PC-9 (cell line): ENCODE results near the gene ANKIB1.
"Not testable (repeated sequence)": the region's sequence is repeated elsewhere in the genome, so short reads cannot be mapped to it uniquely, and the experiment has no call there.

Source experiments
- EZH2 ChIP-seq: fragments of 200-600 bp; sonication (generic); IDR thresholded peaks from 2 replicates; pipeline ENCODE4 v1.8.0; 2017; ENCODE audit warnings: antibody characterized with exemption, low read depth
- TF ChIP-seq, protein P1 (sequence below): fragments of 200-600 bp; sonication (generic); conservative IDR thresholded peaks from 2 replicates; pipeline ENCODE4 v1.6.1; 2017; ENCODE audit warnings: mixed run types, antibody characterized with exemption, mild to moderate bottlenecking, moderate library complexity

DNA sequence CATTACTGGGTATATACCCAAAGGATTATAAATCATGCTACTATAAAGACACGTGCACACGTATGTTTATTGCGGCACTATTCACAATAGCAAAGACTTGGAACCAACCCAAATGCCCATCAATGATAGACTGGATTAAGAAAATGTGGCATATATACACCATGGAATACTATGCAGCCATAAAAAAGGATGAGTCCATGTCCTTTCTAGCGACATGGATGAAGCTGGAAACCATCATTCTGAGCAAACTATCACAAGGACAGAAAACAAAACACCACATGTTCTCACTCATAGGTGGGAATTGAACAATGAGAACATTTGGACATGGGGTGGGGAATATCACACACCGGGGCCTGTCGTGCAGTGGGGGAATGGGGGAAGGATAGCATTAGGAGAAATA is 164.4 kb downstream of the ANKIB1 start:
- TF ChIP-seq, protein P1, sequence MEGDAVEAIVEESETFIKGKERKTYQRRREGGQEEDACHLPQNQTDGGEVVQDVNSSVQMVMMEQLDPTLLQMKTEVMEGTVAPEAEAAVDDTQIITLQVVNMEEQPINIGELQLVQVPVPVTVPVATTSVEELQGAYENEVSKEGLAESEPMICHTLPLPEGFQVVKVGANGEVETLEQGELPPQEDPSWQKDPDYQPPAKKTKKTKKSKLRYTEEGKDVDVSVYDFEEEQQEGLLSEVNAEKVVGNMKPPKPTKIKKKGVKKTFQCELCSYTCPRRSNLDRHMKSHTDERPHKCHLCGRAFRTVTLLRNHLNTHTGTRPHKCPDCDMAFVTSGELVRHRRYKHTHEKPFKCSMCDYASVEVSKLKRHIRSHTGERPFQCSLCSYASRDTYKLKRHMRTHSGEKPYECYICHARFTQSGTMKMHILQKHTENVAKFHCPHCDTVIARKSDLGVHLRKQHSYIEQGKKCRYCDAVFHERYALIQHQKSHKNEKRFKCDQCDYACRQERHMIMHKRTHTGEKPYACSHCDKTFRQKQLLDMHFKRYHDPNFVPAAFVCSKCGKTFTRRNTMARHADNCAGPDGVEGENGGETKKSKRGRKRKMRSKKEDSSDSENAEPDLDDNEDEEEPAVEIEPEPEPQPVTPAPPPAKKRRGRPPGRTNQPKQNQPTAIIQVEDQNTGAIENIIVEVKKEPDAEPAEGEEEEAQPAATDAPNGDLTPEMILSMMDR = not testable (repeated sequence)
- TF ChIP-seq EZH2 = not testable (repeated sequence)
